NOMO-1 treated with dmso at 0.1 percent for 144 hours (cell line): ENCODE data around the gene PRDM15.

ENCODE experiments used
- DNase-seq: peaks from one replicate; lab custom pipeline; 2025; ENCODE audit not compliant: unreplicated experiment; lab: John Stamatoyannopoulos, UW

The PRDM15 gene

GRCh38 chr21:41846536-41846935 lies 32.6 kb downstream of the PRDM15 start:
- DNase-seq = no peak

- DNase-seq = no peak
Measured at GRCh38 chr21:41846033-41846317, 33.2 kb downstream of the PRDM15 start.

GRCh38 chr21:41845310-41846032 lies 33.7 kb downstream of the PRDM15 start:
- no peak for DNase-seq

- DNase-seq = no peak
Measured at GRCh38 chr21:41843584-41843983, 35.6 kb downstream of the PRDM15 start.

GRCh38 chr21:41840880-41841279 lies 38.3 kb downstream of the PRDM15 start:
- no peak for DNase-seq

GRCh38 chr21:41839387-41840000 lies 39.6 kb downstream of the PRDM15 start:
- no peak for DNase-seq

GRCh38 chr21:41837756-41838297 lies 41.3 kb downstream of the PRDM15 start:
- DNase-seq = no peak

GRCh38 chr21:41836166-41837015 lies 42.8 kb downstream of the PRDM15 start:
- no peak for DNase-seq

- no peak for DNase-seq
Measured at GRCh38 chr21:41835711-41836154, 43.4 kb downstream of the PRDM15 start.

GRCh38 chr21:41834926-41835663 lies 44.0 kb downstream of the PRDM15 start:
- no peak for DNase-seq

GRCh38 chr21:41834252-41834925 lies 44.8 kb downstream of the PRDM15 start:
- no peak for DNase-seq

- DNase-seq = no peak
Measured at GRCh38 chr21:41833497-41834115, 45.5 kb downstream of the PRDM15 start.

- no peak for DNase-seq
Measured at GRCh38 chr21:41832596-41833496, 46.3 kb downstream of the PRDM15 start.

- DNase-seq = no peak
Measured at GRCh38 chr21:41831866-41832595, 47.1 kb downstream of the PRDM15 start.

- DNase-seq = no peak
Measured at GRCh38 chr21:41831453-41831831, 47.7 kb downstream of the PRDM15 start.

GRCh38 chr21:41830764-41831452 lies 48.2 kb downstream of the PRDM15 start:
- no peak for DNase-seq

GRCh38 chr21:41830145-41830707 lies 48.9 kb downstream of the PRDM15 start:
- DNase-seq = no peak
